ENCODE measurements around the gene CDS2.

CDS2 gene

GRCh38 chr20:5119435-5120184 is 7.2 kb upstream of the CDS2 start, which contains the start of gene PCNA:
Gene PCNA, minus strand, starts transcription at chr20:5119958. Its CDS starts 160 bp downstream, at chr20:5119798.
- peak; percentile 99 for DNase-seq

- no peak for DNase-seq
Observed at GRCh38 chr20:5120185-5120476, 6.7 kb upstream of the CDS2 start.

DNA sequence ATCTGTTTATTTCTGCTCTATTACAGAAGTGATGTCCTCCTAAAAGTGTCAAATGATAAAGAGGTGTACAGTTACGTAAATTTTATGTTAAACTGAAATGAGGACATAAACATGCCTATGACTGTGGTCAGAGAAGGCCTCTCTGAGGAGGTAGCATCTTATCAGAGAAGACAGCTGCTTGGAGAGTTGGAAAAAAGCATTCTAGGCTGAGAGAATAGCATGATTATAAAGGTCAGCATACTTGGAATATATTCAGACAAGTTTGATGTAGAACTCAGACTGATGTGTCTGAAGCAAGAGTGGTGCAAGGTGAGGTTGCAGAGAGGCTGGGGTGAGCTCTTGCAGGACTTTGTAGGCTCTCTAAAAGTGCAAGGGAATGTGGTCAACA is 3.9 kb upstream of the CDS2 start:
- DNase-seq: no peak

DNA sequence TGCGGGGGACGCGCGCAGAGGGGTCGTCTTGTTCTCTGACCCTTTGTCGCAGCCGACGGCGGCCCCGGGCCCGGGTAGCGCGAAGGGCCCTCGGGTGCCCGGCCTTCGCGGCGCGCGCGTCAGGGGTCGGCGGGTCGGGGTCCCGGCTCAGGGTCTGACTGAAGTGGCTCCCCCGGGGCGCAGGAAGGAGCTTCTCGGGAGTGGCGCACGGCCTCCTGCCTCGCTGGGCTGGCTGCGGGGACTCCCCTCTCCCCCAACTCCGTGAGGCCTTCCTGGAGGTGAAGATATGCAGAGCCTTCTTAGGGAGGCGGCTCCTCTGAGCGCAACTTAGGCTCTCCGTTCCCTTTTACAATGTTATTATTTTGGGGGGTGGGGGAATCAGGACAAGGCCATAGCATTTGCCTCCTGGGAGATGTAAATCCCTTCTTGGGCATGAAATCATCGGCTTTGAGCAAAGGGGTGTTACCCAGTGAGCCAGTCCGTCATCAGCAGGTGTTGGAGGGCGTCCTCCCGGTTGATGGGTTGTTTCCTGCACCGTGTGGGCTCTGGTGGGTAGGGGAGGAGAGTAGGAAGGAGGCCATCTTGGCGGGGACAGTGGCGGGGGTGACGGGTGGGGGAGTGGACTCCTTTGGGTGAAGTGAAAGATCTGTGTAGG is 523 bp downstream of the CDS2 start:
- peak; percentile 82 for DNase-seq

DNA sequence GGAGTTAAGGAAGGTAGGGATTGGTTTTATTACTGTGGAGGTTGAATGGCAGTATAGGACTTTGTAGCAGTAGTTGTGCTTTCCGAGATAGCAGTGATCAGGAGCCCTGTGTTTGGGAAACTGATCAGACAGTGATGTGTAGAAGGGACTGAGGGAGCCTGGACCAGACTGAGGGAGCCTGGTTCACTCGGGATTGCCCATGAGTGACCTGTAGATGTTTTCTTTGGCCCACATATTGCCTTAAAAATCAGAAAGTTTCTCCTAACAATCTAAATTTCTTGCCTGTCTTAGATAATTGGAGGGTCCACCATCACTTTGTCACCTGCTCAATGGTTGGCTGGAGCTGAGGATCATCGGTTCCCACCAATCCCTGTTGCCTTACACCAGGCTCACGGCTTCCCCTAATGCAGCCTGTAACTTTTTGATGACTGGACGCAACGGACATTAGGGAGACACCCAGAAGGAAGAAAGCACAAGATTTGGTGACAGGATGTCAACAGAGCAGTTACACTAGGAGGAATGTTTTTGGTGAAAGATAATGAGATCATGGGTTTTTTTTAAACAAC is 1.1 kb downstream of the CDS2 start:
- DNase-seq: no peak

DNA sequence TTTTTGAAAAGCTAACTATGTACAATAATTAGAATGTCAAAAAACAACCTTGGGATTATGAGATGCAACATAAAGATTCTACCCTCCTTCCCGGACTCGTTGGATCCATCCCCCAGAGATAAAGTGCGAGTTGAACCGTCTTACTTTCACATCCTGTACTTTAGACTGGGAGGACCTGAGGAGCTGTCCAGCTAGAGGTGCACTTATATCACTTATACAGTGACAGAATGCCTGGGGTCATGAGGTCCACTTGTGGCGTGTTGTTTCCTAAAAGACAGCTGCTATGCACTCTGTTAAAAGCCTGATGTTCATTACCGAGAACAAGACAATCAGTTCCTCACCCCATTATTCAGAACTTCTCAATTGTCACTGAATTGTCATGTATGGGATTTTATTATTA is 2.1 kb downstream of the CDS2 start:
- DNase-seq: no peak

- DNase-seq: no peak
Observed at GRCh38 chr20:5131502-5131901, 4.7 kb downstream of the CDS2 start.

- no peak for DNase-seq
Observed at GRCh38 chr20:5133998-5134397, 7.2 kb downstream of the CDS2 start.

DNA sequence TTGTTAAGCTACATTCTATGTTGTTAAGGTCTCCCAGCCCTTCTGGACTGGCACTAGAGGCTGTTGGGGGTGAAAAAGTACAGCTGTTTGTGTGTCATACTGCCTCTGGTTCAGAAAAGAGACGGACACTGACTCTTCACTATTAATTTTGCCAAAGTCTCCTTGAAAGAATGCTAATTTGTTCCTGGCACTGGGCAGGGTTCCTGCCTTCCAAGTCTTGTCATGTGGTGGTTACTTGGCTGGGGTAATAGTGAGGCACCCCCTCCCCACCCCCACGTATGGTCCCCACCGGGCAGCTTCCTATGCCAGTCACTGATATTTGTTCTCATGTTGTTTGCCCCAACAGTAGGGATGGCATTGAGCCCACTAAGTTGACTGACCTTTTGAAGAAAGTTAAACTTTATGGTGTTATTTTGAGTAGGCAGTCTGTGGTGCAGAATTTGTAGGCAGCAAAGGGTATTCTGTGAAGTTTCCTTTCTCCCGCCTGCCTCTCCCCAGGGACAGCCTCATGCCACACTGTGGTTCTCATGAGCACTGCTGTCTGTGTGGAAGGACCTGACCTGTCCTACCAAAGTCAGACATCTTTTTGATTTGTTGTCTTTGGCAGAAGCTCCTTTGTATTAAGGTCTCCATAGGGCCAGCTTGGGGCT is 8.7 kb downstream of the CDS2 start:
- no peak for DNase-seq

GRCh38 chr20:5136096-5136495 is 9.3 kb downstream of the CDS2 start:
- no peak for DNase-seq

DNA sequence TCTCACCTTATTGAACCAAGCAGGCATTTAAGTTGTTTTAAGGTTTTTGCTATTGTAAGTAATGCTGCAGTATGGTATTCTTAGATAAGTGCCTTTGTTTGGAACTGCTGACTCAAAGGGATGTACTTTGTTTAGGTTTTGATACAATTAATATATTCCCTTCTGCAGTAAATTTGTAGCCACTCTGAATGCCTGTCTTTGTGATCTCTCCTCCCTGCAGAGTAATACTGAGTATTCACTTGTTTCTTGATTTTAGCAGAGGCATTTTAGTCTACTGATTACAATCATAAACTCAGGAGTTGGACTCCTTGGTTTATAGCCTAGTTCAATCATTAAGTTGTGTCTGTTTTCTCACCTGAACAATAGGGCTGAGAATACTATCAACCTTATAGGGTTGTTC is 13.4 kb downstream of the CDS2 start:
- no peak for DNase-seq

- no peak for DNase-seq
Observed at GRCh38 chr20:5141615-5142014, 14.8 kb downstream of the CDS2 start.

- no peak for DNase-seq
Observed at GRCh38 chr20:5143851-5144250, 17.0 kb downstream of the CDS2 start.

- no peak for DNase-seq
Observed at GRCh38 chr20:5145365-5146098, 18.7 kb downstream of the CDS2 start.

DNA sequence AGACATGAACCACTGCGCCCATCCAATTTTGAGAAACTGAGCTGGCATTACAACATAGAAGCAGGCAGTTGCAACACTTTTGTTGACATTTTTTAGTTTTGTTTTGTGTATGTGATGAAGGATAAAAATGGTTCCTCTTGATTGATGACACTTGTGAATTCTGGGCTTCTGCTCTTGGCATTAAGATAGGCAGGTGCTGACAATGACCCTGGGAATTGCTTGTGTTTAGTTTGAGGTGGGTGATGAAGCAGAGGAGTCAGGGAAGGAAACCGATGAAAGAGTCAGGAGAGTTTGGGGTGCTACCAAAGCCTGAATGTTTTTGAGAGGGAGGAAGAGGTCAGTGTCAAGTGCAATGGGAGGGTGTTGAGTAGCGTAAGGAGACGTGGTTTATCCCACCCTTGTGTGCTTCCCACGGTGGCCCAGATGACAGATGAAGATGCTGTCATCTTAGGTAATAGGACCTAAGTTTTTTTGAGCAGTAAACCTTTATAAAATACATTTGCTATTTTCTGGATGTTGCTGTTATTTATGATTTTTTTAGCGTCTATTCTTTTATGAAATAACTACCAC is 19.4 kb downstream of the CDS2 start:
- DNase-seq: no peak

DNA sequence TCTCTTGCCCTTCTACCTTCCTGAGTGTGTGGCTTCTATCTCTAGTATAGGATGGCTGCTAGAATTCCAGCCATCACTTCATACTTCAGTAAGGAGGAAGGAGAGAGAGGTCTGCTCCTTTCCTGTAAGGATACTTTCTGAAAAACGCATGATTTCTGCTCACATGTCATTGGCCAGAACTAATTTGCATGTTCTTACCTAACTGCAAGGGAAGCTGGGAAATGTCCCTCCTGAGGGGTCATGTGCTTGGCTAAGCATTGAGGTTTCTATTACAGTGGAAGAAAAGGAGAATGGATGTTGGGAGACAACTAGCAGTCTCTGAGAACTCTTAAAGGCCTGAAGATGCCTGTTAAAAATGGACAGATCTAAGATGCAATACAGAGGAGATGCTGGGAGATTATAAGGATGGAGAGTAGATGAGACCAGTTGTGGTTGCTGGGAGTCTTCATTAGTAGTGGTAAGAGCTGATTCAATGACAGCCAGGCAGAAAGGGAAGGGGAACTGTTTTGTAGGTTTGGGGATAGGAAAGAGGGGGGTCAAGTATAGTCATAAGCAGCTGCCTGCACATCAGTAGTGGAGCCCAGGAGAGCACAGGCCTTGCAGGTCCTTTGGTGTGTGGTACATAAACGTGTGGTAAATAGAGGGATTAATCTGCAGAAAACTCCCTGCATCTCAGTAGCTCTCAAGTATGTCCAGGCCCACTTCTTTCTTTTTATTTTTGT is 20.2 kb downstream of the CDS2 start:
- DNase-seq: no peak

- DNase-seq: no peak
Observed at GRCh38 chr20:5148581-5148980, 21.8 kb downstream of the CDS2 start.

DNA sequence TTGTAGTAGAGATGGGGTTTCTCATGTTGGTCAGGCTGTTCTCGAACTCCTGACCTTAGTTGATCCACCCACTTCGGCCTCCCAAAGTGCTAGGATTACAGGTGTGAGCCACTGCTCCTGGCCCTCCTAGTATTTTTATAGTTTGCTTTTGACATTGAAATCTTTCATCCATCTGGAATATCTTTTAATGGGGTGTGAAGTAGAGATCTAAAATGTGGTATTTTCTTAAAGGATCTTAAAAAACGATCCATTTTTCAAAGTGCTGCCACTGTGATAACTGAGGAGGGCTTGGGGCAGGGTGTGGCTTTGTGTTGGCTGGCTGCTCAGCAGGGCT is 23.1 kb downstream of the CDS2 start:
- DNase-seq: no peak

DNA sequence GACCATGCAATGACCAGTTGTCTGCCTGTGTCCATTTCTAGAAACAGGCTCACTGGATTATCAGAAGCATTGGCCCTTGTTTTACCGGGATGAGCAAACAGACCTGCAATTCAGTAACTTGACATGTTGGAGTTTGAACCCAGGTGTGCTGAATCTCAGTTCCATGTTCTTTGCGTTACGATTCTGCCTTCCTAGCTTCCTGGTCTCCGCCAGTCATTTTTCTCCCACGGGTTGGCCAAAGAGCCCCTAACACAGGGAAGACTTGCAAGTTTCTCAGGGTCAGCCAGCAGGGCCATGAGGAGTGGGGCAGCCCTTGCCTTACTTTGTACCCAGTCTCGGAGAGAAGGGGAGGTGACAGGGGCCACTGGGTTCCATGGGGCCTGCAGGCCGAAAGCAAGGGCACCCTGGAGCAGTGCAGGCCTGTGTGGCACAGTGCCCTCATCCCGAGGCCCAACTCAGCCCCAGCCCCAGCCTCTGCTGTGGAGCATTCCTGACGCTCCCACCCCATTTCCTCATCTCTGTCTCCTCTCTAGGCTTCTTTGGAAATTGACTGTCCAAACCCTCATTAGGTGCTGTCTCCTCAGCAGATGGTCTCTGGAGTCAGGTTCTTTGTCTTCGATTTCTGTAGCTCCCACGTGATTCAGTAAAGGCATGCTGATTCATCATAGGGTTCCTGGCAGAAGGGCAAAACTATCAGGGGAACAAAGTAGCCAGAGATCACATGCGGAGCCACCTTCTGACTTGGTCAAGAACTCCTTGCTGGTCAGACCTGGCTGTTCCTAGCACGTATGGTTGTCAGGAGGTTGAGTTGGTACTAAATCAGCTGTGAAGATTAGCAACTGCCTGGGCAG is 23.6 kb downstream of the CDS2 start:
- DNase-seq: no peak

DNA sequence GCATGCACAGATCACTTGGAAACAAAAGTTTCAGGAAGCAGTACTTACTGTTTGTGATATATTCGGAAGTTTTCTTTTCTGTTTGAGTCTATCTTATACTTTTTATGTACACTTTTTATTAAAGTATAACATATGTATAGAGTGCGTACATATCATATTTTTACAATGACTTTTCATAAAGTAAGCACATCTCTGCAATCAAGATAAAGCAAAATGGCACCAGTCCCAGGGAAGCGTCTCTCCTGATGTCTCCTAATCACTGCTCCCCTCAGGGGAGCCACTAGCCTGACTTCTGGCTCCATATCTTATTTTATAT is 26.3 kb downstream of the CDS2 start:
- DNase-seq: no peak
